Caco-2 (cell line): ENCODE results near the gene SHB. TPM values are rescaled to one million over a fixed set of nuclear protein-coding genes. Genes with fewer than 3 reads are reported as not detected.

Experiments used
- BruUV-seq: library from RNA; stranded (reverse); fragments of 400-500 nt; replicated peaks from 2 replicates; lab custom pipeline; 2021; lab: Mats Ljungman, UMichigan
- CTCF ChIA-PET: fragments of 300-600 bp; sonication (Branson Sonifier 250); formaldehyde crosslinking; loops from one replicate; lab custom pipeline; 2022; ENCODE audit warnings: antibody characterized with exemption; lab: Charles Lee
- POLR2A ChIA-PET: fragments of 300-600 bp; sonication (Branson Sonifier 250); formaldehyde crosslinking; loops from one replicate; lab custom pipeline; 2022; ENCODE audit warnings: antibody characterized with exemption; lab: Charles Lee
- DNase-seq, 2 experiments: peaks; one replicate each; pipeline versions ENCODE4 v3.0.0 to v3.0.0-alpha.2; 2020 to 2022
- H3K27me3 ChIP-seq: replicated peaks from 2 replicates; pipeline ENCODE4 v1.6.0; 2011; ENCODE audit warnings: low read length; ENCODE audit not compliant: control insufficient read depth, insufficient read depth
- H3K36me3 ChIP-seq: 2 replicates; pipeline ENCODE4 v1.5.1; 2011; ENCODE audit warnings: low read length; ENCODE audit not compliant: control insufficient read depth, insufficient read depth
- H3K4me1 ChIP-seq: fragments of 250-450 bp; sonication (Bioruptor Pico); 2 replicates; pipeline ENCODE4 v1.5.1; 2020; ENCODE audit warnings: mild to moderate bottlenecking
- H3K4me3 ChIP-seq: 2 replicates; pipeline ENCODE4 v1.5.1; 2011; ENCODE audit warnings: low read depth, mild to moderate bottlenecking, control low read depth, low read length
- H3K9me3 ChIP-seq: fragments of 250-450 bp; sonication (Bioruptor Pico); 2 replicates; pipeline ENCODE4 v1.5.1; 2020; ENCODE audit warnings: mild to moderate bottlenecking, moderate library complexity
- H3K27ac Mint-ChIP-seq: one replicate; pipeline ENCODE4 v1.8.0; 2022; ENCODE audit warnings: mixed read lengths; ENCODE audit not compliant: unreplicated experiment
- H3K27me3 Mint-ChIP-seq: one replicate; pipeline ENCODE4 v1.8.0; 2022; ENCODE audit warnings: mixed read lengths; ENCODE audit not compliant: insufficient read depth, unreplicated experiment
- H3K36me3 Mint-ChIP-seq: one replicate; pipeline ENCODE4 v1.8.0; 2022; ENCODE audit warnings: mild to moderate bottlenecking, mixed read lengths; ENCODE audit not compliant: insufficient read depth, unreplicated experiment
- H3K4me1 Mint-ChIP-seq: one replicate; pipeline ENCODE4 v1.8.0; 2022; ENCODE audit warnings: low read depth, mixed read lengths; ENCODE audit not compliant: unreplicated experiment
- H3K4me3 Mint-ChIP-seq: one replicate; pipeline ENCODE4 v1.8.0; 2022; ENCODE audit warnings: mild to moderate bottlenecking, moderate library complexity, mixed read lengths; ENCODE audit not compliant: unreplicated experiment
- H3K9me3 Mint-ChIP-seq: one replicate; pipeline ENCODE4 v1.8.0; 2022; ENCODE audit warnings: mixed read lengths; ENCODE audit not compliant: unreplicated experiment
- intact Hi-C: fragments of 100-400 bp; cut with micrococcal nuclease; formaldehyde crosslinking; loops from one replicate; pipeline ENCODE4 v1.10.0; 2022; ENCODE audit not compliant: unreplicated experiment
- total RNA-seq: library from RNA; stranded (reverse); gene quantifications from 2 replicates; pipeline ENCODE4 v1.2.3, GENCODE V29; 2022
- TF ChIP-seq, protein P1 (sequence below), 2 experiments: fragments of 200-600 bp in 1 of 2; IDR thresholded peaks; 1 replicate in 1 of 2; 2 replicates in 1 of 2; pipeline versions ENCODE4 v1.5.1 to v1.8.0; 2011 to 2022; ENCODE audit warnings: antibody characterized with exemption in 1 of 2, control low read depth in 1 of 2, inconsistent platforms in 1 of 2, low read depth in 1 of 2, low read length in 1 of 2, mild to moderate bottlenecking in 1 of 2, moderate library complexity in 1 of 2; ENCODE audit not compliant: insufficient read depth in 1 of 2, severe bottlenecking in 1 of 2, unreplicated experiment in 1 of 2

SHB gene
- total RNA-seq, 1 experiment from 2014 or later = 18.3 TPM

DNA sequence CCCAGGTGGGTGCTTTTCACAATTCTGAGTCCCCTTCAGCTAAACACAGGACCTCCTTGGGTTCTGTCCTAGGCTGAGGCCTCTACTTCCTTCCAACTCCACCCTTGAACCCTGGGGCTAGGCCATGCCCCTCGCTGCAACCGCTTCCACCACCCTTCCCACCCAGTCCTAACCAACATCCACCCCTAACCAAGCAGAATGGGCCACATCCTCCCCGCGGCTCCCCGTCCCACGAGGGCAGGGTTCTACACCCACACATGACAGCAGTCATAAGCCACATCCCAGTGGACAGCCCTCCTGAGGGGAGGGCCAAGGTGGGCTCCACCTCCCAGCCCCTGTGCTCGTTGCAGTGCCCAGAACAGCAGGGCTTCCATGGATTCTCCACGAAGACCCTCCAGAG is 65.8 kb downstream of the SHB start:
- no peaks in the 10 kb centered on the region for H3K9me3 ChIP-seq
- Mint-ChIP-seq H3K4me3 (no peak overlapping the region), H3K36me3 (peaks cover 26% of the 10 kb centered on the region), H3K27me3 (no peaks in the 10 kb centered on the region), H3K27ac (no peak overlapping the region), H3K9me3 (no peaks in the 10 kb centered on the region), H3K4me1 (peaks cover 13% of the 10 kb centered on the region)
- BruUV-seq = no TSS peak
- ChIA-PET POLR2A (no interaction called here), CTCF (no interaction called here)
- no peak for DNase-seq
- 0 out of 2 replicates have a peak, but pooled peaks cover 1% of the 10 kb centered on the region for H3K36me3 ChIP-seq
- H3K4me3 ChIP-seq = no peak overlapping the region
- H3K4me1 ChIP-seq = peaks cover 4% of the 10 kb centered on the region; the same call in 1 of the 2 replicates
- H3K27me3 ChIP-seq = no peaks in the 10 kb centered on the region
- TF ChIP-seq, protein P1, sequence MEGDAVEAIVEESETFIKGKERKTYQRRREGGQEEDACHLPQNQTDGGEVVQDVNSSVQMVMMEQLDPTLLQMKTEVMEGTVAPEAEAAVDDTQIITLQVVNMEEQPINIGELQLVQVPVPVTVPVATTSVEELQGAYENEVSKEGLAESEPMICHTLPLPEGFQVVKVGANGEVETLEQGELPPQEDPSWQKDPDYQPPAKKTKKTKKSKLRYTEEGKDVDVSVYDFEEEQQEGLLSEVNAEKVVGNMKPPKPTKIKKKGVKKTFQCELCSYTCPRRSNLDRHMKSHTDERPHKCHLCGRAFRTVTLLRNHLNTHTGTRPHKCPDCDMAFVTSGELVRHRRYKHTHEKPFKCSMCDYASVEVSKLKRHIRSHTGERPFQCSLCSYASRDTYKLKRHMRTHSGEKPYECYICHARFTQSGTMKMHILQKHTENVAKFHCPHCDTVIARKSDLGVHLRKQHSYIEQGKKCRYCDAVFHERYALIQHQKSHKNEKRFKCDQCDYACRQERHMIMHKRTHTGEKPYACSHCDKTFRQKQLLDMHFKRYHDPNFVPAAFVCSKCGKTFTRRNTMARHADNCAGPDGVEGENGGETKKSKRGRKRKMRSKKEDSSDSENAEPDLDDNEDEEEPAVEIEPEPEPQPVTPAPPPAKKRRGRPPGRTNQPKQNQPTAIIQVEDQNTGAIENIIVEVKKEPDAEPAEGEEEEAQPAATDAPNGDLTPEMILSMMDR (IDR thresholded peaks at IDR 0.05; ENCODE audit: insufficient read depth in 1 of 2, low read depth in 1 of 2, low read length in 1 of 2, severe bottlenecking in 1 of 2, unreplicated experiment in 1 of 2) = no peak
- intact Hi-C loops = no loop called here

DNA sequence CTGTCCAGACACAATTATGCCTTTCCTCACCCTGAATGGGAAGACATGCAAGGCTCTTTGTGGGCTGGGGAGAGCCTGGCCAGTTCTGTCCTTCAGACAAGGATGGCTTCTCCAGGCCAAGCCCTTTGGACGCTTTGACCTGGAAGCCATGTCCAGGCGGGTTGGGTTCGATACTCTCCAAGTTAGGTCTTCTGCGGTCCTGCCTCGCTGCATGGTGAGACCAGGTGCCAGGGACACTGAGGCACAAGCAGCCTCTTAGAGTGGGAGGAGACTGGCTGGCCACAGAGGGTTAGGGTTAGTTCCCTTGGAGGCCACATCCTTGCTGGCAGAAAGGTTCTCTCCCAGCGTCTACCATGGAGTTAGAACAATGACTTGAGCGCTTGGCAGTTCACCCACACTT is 67.6 kb downstream of the SHB start:
- ChIA-PET CTCF (no interaction called here), POLR2A (no interaction called here)
- Histone ChIP-seq H3K36me3 (0 out of 2 replicates have a peak, but pooled peaks cover 1% of the 10 kb centered on the region), H3K9me3 (no peaks in the 10 kb centered on the region), H3K4me3 (no peak overlapping the region), H3K4me1 (no peaks in the 10 kb centered on the region), H3K27me3 (no peaks in the 10 kb centered on the region)
- TF ChIP-seq, protein P1 (IDR thresholded peaks at IDR 0.05; ENCODE audit: insufficient read depth in 1 of 2, low read depth in 1 of 2, low read length in 1 of 2, severe bottlenecking in 1 of 2, unreplicated experiment in 1 of 2) = no peak
- Mint-ChIP-seq H3K27ac (no peak overlapping the region), H3K36me3 (peaks cover 29% of the 10 kb centered on the region), H3K27me3 (no peaks in the 10 kb centered on the region), H3K9me3 (no peaks in the 10 kb centered on the region), H3K4me1 (peaks cover 13% of the 10 kb centered on the region), H3K4me3 (no peak overlapping the region)
- intact Hi-C loops = no loop called here
- DNase-seq = no peak
- no TSS peak for BruUV-seq

DNA sequence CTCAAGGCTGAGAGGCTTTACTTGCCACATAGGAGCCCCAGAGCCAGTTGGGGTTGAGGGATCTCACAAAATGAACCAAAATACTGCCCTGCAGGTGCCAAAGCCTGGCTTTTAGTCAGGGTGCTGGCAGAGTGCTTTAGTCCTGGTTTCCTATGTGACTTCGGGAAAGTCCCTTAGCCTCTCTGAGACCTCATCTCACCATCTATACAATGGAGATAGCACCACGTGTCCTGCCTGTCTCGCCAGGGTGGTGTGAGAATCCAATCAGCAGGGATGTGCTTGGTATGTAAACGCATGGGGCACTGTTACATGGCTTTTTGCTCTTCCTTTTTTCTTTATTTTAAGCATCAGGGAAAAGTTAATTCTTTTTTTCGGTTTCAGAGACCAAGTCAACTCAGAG is 68.3 kb downstream of the SHB start:
- intact Hi-C loops = no loop called here
- peaks cover 22% of the 10 kb centered on the region for H3K36me3 Mint-ChIP-seq
- no peak overlapping the region for H3K4me3 ChIP-seq
- TF ChIP-seq, protein P1 (IDR thresholded peaks at IDR 0.05; ENCODE audit: insufficient read depth in 1 of 2, low read depth in 1 of 2, low read length in 1 of 2, severe bottlenecking in 1 of 2, unreplicated experiment in 1 of 2) = no peak
- H3K4me3 Mint-ChIP-seq = no peak overlapping the region
- no peaks in the 10 kb centered on the region for H3K9me3 ChIP-seq
- BruUV-seq = no TSS peak
- peaks cover 7% of the 10 kb centered on the region for H3K4me1 Mint-ChIP-seq
- H3K9me3 Mint-ChIP-seq = no peaks in the 10 kb centered on the region
- no peaks in the 10 kb centered on the region for H3K27me3 ChIP-seq
- 0 out of 2 replicates have a peak, but pooled peaks cover 1% of the 10 kb centered on the region for H3K36me3 ChIP-seq
- no peaks in the 10 kb centered on the region for H3K27me3 Mint-ChIP-seq
- ChIA-PET POLR2A (no interaction called here), CTCF (no interaction called here)
- no peak overlapping the region for H3K27ac Mint-ChIP-seq
- DNase-seq = no peak
- H3K4me1 ChIP-seq = no peaks in the 10 kb centered on the region
